ENCODE data around the gene GDF7. TPM values are rescaled to one million over a fixed set of nuclear protein-coding genes. Genes with fewer than 3 reads are reported as not detected.

Gene GDF7
- total RNA-seq, 1 experiment from 2014 or later = 0.02 TPM

- H3K9ac ChIP-seq (ENCODE audit: low read length) = no peak overlapping the region
- POLR2A ChIA-PET = no interaction called here
- no peaks in the 10 kb centered on the region for H3K9me2 ChIP-seq (ENCODE audit: insufficient read depth)
- DNase-seq (ENCODE audit: low read depth, low spot score) = no peak
- no TSS peak for BruUV-seq (replicated peaks)
- intact Hi-C loops (cut with micrococcal nuclease) = no loop called here
- no peak overlapping the region for H2AFZ ChIP-seq (ENCODE audit: low read depth, low read length, poor library complexity, severe bottlenecking)
- peaks cover 0 to 11% of the 10 kb centered on the region in 2 experiments; a peak in 2 of 4 replicates for H3K4me1 ChIP-seq (ENCODE audit: control insufficient read depth in 1 of 2, insufficient read depth in 2 of 2, low read length in 2 of 2)
- no peaks in the 10 kb centered on the region for H4K20me1 ChIP-seq (ENCODE audit: insufficient read depth)
- H3K9me3 ChIP-seq (ENCODE audit: control insufficient read depth in 1 of 2, insufficient read depth in 1 of 2, low read depth in 1 of 2, low read length in 2 of 2) = no peaks in the 10 kb centered on the region
- no peaks in the 10 kb centered on the region for H3K79me2 ChIP-seq (ENCODE audit: insufficient read depth, low read length)
- H3K27ac ChIP-seq (ENCODE audit: low read depth, low read length) = no peak overlapping the region
- no peak overlapping the region for H3K4me3 ChIP-seq (replicated peaks in 1 of 2; ENCODE audit: low read depth in 1 of 2, low read length in 2 of 2)
- TF ChIP-seq POLR2A (IDR thresholded peaks at IDR 0.05; ENCODE audit: borderline replicate concordance, extremely low read depth, insufficient read depth, insufficient read length) = no peak
- no peak for TF ChIP-seq SP1 (IDR thresholded peaks at IDR 0.05; ENCODE audit: low read depth)
- TF ChIP-seq, protein P1, sequence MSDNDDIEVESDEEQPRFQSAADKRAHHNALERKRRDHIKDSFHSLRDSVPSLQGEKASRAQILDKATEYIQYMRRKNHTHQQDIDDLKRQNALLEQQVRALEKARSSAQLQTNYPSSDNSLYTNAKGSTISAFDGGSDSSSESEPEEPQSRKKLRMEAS (IDR thresholded peaks at IDR 0.05) = no peak
- TF ChIP-seq TCF7L2 (IDR thresholded peaks at IDR 0.05; ENCODE audit: borderline replicate concordance, extremely low read depth, insufficient read depth, insufficient read length) = no peak
- no peak for TF ChIP-seq ZNF274 (IDR thresholded peaks at IDR 0.05; ENCODE audit: low read depth, low read length)
- H3K4me2 ChIP-seq (ENCODE audit: low read length) = no peak overlapping the region
- RAD21 ChIA-PET (ENCODE audit: low non-redundant PET in 1 of 2, low total read pairs in 2 of 2, uncharacterized antibody in 2 of 2, unreplicated experiment in 2 of 2) = no interaction called here
- H3K36me3 ChIP-seq (ENCODE audit: control insufficient read depth in 1 of 2, insufficient read depth in 2 of 2, low read length in 2 of 2) = no peaks in the 10 kb centered on the region
- CTCF ChIA-PET = interaction anchor here (1.3 kb wide), 1 partner anchor 11 kb away, joined by 8 read pairs; no protein-coding TSS in a partner anchor
- no peaks in the 10 kb centered on the region for H3K27me3 ChIP-seq (ENCODE audit: insufficient read depth, low read length)
- no peak for ATAC-seq
Observed at GRCh38 chr2:20672201-20672951, 5.4 kb downstream of the GDF7 start.

- Histone ChIP-seq H3K79me2 (ENCODE audit: insufficient read depth, low read length) (no peaks in the 10 kb centered on the region), H3K9ac (ENCODE audit: low read length) (no peak overlapping the region), H4K20me1 (ENCODE audit: insufficient read depth) (no peaks in the 10 kb centered on the region), H3K9me3 (ENCODE audit: control insufficient read depth in 1 of 2, insufficient read depth in 1 of 2, low read depth in 1 of 2, low read length in 2 of 2) (no peaks in the 10 kb centered on the region), H3K4me1 (ENCODE audit: control insufficient read depth in 1 of 2, insufficient read depth in 2 of 2, low read length in 2 of 2) (peaks cover 0 to 11% of the 10 kb centered on the region in 2 experiments; a peak in 2 of 4 replicates), H3K36me3 (ENCODE audit: control insufficient read depth in 1 of 2, insufficient read depth in 2 of 2, low read length in 2 of 2) (no peaks in the 10 kb centered on the region), H2AFZ (ENCODE audit: low read depth, low read length, poor library complexity, severe bottlenecking) (no peak overlapping the region), H3K4me3 (replicated peaks in 1 of 2; ENCODE audit: low read depth in 1 of 2, low read length in 2 of 2) (no peak overlapping the region), H3K27me3 (ENCODE audit: insufficient read depth, low read length) (no peaks in the 10 kb centered on the region), H3K9me2 (ENCODE audit: insufficient read depth) (no peaks in the 10 kb centered on the region), H3K27ac (ENCODE audit: low read depth, low read length) (no peak overlapping the region), H3K4me2 (ENCODE audit: low read length) (no peak overlapping the region)
- no peak for DNase-seq (ENCODE audit: low read depth, low spot score)
- ATAC-seq = no peak
- BruUV-seq (replicated peaks) = no TSS peak
- CTCF ChIA-PET = interaction anchor here (3.2 kb wide), 1 partner anchor 12 kb away, joined by 30 read pairs; no protein-coding TSS in a partner anchor
- intact Hi-C loops (cut with micrococcal nuclease) = no loop called here
- POLR2A ChIA-PET = no interaction called here
- RAD21 ChIA-PET (ENCODE audit: low non-redundant PET in 1 of 2, low total read pairs in 2 of 2, uncharacterized antibody in 2 of 2, unreplicated experiment in 2 of 2) = no interaction called here
- no peak for TF ChIP-seq YY1 (IDR thresholded peaks at IDR 0.05; ENCODE audit: extremely low read depth, insufficient replicate concordance, low read depth, low read length)
- no peak for TF ChIP-seq JUND (IDR thresholded peaks at IDR 0.05)
- TF ChIP-seq POLR2AphosphoS5 (IDR thresholded peaks at IDR 0.05; ENCODE audit: low read depth, low read length) = no peak
- no peak for TF ChIP-seq EZH2 (IDR thresholded peaks at IDR 0.05)
- no peak for TF ChIP-seq TCF7L2 (IDR thresholded peaks at IDR 0.05; ENCODE audit: borderline replicate concordance, extremely low read depth, insufficient read depth, insufficient read length)
- TF ChIP-seq EGR1 (IDR thresholded peaks at IDR 0.05; ENCODE audit: low read depth) = no peak
- TF ChIP-seq SP1 (IDR thresholded peaks at IDR 0.05; ENCODE audit: low read depth) = no peak
- TF ChIP-seq POLR2A (IDR thresholded peaks at IDR 0.05; ENCODE audit: borderline replicate concordance, extremely low read depth, insufficient read depth, insufficient read length) = no peak
- TF ChIP-seq, protein P2, sequence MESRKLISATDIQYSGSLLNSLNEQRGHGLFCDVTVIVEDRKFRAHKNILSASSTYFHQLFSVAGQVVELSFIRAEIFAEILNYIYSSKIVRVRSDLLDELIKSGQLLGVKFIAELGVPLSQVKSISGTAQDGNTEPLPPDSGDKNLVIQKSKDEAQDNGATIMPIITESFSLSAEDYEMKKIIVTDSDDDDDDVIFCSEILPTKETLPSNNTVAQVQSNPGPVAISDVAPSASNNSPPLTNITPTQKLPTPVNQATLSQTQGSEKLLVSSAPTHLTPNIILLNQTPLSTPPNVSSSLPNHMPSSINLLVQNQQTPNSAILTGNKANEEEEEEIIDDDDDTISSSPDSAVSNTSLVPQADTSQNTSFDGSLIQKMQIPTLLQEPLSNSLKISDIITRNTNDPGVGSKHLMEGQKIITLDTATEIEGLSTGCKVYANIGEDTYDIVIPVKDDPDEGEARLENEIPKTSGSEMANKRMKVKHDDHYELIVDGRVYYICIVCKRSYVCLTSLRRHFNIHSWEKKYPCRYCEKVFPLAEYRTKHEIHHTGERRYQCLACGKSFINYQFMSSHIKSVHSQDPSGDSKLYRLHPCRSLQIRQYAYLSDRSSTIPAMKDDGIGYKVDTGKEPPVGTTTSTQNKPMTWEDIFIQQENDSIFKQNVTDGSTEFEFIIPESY (IDR thresholded peaks at IDR 0.05; ENCODE audit: extremely low read depth, insufficient replicate concordance, low read length) = no peak
- no peak for TF ChIP-seq CBX3 (IDR thresholded peaks at IDR 0.05; ENCODE audit: low read depth)
- no peak for TF ChIP-seq ATF3 (IDR thresholded peaks at IDR 0.05)
- TF ChIP-seq, protein P1 (IDR thresholded peaks at IDR 0.05) = no peak
- no peak for TF ChIP-seq ELF1 (IDR thresholded peaks at IDR 0.05; ENCODE audit: borderline replicate concordance, low read depth)
- no peak for TF ChIP-seq RAD21 (IDR thresholded peaks at IDR 0.05; ENCODE audit: low read depth)
- no peak for TF ChIP-seq FOSL1 (IDR thresholded peaks at IDR 0.05; ENCODE audit: low read depth)
- TF ChIP-seq SIN3A (IDR thresholded peaks at IDR 0.05; ENCODE audit: low read depth) = no peak
Observed at GRCh38 chr2:20673686-20674308, 6.9 kb downstream of the GDF7 start.
